ENCODE data around the gene KRCC1. TPM values are rescaled to one million over a fixed set of nuclear protein-coding genes. Genes with fewer than 3 reads are reported as not detected.
"Not testable (repeated sequence)": the region's sequence is repeated elsewhere in the genome, so short reads cannot be mapped to it uniquely, and the experiment has no call there.

The KRCC1 gene
- polyA plus RNA-seq, 1 donor: 36.2 TPM

DNA sequence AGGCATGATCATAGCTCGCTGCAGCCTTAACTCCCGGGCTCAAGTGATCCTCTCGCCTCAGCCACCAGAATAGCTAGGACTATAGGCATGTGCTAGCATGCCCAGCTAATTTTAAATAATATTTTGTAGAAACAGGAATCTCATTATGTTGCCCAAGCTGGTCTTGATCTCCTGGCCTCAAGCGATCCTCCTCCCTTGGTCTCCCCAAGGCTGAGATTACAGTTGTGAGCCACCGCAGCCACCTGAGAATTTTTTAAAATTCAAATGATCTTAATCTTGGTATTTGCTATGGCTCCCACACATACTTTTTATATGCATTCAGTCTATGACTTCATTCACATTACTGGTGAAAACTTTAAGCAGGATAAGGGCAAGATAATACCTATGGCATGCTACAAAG is 13.1 kb downstream of the KRCC1 start:
- DNase-seq (ENCODE audit: low read depth): no peak

DNA sequence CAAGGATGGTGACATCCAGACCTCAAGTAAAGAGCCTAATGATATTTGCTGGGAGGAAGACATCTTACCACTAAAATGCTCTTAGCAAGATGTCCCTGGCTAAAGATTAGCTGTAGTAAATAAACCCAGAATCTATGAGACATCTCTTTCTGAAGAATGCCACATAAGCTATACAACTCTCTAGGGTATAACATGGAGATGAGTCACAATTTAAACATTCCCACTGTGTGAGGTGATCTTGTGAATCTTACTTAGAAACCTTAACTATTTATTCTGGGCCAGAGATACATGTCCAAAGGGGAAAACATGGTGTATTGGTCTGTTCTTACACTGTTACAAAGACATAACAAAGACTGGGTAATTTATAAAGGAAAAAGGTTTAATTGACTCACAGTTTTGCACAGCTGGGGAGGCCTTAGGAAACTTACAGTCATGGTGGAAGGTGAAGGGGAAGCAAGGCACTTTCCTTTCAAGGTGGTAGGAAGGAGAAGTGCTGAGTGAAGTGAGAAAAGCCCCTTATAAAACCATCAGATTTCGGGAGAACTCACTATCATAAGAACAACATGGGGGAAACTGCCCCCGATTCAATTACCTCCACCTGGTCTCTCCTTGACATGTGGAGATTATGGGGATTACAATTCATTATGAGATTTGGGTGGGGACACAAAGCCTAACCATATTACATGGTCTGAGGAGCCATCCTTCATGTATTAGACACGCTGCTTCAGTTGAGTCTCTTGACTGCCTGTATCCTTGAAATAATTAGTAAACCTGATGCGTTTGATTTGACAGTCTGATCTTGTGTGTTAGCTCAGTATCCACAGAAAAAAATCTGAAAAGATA is 17.1 kb downstream of the KRCC1 start:
- DNase-seq (ENCODE audit: low read depth): no peak

DNA sequence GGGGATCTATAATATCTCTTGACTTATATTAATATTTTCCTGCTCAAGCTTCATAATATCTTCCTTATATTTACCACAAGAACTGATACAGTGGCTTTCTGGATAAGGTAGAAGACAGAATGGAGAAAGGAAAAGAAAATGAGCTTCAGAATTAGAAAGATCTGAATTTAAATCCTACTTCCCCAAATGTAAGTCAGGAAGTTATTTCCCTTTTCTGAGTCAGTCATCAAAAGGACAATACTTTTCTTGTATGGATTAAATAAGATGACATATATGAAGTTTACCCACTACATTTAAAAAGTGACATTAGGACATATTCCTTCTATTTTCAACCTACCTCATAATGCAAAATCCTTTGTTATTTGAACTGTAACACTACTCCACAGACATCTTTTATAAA is 19.0 kb downstream of the KRCC1 start:
- DNase-seq (ENCODE audit: low read depth): no peak

DNA sequence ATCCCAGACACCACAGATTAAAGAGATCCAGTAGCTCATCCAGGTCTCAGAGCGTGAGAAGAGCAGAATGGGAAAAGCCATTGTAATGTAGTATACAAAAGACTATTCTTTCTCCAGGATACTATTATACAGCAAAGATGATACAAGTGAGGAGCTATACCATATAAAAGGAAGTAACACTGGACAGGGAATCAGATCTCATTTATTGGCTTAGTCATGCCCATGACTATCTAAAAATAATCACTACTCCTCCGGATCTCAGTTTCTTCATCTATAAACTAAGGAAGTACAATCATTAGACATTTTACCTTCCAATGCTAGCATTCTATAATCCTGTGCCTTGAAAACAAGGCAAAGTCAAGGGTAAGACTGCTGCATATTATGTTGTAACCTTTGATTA is 19.4 kb downstream of the KRCC1 start:
- DNase-seq (ENCODE audit: low read depth): no peak

DNA sequence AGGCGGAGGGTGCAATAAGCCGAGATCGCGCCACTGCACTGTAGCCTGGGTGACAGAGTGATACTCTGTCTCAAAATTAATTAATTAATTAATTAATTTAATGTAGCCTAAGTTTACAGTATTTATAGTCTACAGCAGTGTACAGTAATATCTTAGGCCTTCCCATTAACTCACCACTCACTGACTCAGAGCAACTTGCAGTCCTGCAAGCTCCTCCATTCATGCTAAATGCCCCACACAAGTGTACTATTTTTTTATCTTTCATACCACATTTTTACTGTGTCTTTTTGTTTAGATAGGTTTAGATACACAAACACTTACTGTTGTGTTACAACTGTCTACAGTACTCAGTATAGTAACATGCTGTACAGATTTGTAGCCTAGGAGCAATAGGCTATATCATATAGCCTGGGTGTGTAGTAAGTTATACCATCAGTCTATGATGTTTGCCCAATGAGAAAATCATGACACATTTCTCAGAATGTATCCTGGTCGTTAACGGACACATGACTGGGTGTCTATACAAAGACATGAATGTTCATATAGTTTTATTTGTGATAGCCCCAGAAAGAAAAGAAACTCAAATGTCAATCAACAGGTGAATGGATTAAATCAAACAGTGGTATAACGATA is 23.4 kb downstream of the KRCC1 start:
- no peak for DNase-seq (ENCODE audit: low read depth)

DNA sequence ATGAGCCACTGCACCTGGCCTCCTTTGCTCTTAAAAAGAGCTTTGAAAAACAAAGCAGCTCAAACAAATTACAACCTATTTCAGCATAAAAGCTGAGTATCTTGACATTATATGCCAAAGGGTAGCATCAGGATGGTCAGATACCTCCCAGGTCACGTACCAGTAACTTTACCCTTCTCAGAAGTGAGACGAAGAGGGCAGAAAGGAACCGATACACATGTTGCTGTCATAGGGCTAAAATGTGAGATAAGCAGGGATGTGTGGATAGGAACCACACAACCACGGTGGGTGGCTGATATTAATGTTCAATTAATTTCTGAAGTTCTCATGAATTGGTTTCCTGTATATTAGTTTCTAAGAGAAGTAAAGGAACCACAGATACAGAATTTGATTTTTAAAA is 26.7 kb downstream of the KRCC1 start:
- DNase-seq (ENCODE audit: low read depth): no peak

DNA sequence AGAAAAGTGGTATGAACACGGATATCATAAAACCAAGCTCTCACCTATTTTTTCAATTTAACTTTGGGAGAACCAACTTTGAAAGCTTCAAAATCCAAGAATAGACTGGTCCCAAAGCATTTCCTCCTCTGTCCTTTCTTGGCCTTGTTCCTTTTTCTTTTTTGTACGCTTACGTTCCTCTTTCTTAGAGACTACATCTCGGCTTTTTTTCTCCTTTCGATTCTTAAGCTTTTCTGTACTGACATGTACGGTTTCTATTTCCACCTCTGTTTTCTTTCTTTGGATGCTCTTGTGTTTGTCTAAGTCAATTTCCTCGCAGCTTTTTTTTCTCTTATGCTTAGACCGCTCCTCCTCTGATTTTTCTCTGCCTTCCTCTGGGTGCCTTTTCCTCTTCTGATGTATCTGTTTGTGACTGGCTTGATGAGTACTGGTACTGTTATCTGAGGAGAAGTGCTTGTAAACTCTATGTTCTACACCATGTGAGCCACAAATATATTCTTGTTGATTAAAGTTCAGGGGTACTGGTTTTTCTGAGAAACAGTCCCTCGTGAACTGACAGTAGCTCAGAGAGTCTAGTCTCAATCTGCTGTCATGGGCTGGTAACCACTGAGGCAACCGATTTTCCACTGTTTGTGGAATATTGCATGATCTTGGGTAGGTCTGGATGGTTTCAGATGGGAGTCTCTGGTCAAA is 27.7 kb downstream of the KRCC1 start:
- DNase-seq (ENCODE audit: low read depth): no peak

DNA sequence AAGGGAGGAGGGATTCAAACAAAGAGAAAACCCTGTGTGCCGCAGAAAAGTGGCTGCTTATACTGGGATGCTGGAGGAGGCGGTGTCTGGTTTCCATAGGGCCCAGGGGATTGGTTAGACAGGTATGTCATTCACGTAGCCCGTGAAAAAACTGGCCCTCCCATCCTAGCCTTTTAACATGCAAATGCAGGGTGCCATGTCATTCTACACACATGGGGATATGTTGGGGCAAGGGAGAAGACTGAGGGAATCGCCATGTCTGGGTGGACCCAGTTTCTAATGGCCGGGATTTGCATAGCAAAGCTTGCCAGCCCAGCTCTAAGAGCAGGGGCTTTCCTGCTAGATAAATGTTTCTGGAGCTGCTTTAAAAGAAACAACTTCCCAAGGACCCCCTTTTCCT is 31.1 kb downstream of the KRCC1 start:
- no peak for DNase-seq (ENCODE audit: low read depth)

DNA sequence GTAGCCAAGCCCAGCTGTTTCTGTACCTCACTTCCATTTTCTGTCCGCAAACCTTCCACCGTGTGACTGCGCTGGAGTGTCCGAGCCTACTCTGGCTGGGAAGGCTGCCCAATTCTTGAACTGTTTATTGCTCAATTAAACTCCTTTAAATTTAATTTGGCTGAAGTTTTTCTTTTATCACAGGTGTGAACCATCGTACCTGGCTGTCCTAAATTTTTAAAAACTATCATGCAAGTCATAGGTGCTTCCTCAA is 33.0 kb downstream of the KRCC1 start:
- DNase-seq (ENCODE audit: low read depth): no peak

DNA sequence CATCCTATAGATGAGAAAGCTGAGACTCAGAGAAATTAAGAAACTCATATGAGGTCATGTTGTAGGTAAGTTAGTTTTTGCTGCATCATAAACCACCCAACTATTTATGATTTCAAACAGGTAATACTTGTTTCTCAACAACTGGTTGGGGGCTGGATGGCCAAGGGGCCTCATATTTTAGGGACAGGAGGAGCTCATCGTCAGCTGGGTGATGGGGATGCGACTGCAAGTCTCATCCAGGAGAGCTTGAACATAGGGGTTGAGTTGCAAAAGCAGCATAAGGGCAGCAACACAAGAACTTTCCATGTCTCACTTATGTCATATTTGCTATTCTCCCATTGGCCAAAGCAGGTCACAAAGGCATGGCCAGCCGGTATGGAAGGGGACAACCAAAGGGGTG is 35.6 kb downstream of the KRCC1 start:
- DNase-seq (ENCODE audit: low read depth): no peak

DNA sequence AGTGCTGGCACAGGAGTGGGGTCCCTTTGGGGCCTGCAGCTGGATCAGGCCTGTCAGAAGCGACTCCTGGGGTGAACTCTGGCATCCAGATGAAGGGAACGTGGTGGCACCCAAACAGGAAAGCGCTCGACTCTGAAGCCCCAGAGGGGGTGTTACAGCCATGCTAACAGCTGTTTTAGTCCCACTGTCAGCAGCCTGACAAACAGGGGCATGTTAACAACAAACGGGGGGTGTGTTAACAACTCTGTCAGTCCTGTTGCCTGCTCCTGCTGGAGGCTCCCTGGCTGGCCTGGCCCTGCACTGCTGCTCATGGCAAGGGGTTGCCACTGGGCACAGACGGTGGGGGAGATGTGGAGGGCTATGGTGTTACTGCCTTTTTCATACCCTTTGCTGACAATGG is 36.7 kb downstream of the KRCC1 start:
- no peak for DNase-seq (ENCODE audit: low read depth)

DNA sequence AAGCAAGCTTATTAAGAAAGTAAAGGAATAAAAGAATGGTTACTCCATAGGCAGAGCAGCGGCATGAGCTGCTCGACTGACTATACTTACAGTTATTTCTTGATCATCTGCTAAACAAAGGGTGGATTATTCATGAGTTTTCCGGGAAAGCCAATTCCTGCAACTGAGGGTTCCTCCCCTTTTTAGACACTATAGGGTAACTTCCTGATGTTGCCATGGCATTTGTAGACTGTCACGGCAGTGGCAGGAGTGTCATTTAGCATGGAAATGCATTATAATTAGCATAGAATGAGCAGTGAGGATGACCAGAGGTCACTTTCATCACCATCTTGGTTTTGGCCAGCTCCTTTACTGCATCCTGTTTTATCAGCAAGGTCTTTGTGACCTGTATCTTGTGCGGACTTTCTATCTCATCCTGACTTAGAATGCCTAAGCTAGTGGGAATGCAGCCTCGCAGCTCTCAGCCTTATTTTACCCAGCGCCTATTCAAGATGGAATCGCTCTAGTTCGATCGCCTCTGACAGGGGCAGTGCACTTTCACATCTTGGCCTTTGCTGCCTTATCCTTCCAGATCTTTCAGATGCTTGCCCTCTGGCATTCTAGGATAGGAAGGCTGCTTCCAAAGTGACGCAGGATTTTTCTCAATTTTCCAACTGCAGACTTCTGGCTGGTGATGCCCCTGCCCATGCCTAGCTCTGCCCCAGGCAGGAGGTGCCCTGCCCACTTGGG is 37.3 kb downstream of the KRCC1 start:
- not testable (repeated sequence) for DNase-seq (ENCODE audit: low read depth)

DNA sequence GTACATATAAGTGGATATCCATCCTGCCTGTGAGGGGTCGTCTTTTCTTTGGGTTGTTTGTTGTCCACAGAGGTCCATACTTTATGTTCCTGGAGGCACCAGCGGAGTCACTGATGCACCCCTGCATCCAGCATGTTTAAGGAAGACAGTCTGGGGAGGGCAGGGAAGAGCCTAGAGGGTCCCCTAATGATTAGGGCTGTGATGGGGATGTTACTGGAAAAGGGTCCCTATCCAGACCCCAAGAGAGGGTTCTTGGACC is 37.9 kb downstream of the KRCC1 start:
- not testable (repeated sequence) for DNase-seq (ENCODE audit: low read depth)

DNA sequence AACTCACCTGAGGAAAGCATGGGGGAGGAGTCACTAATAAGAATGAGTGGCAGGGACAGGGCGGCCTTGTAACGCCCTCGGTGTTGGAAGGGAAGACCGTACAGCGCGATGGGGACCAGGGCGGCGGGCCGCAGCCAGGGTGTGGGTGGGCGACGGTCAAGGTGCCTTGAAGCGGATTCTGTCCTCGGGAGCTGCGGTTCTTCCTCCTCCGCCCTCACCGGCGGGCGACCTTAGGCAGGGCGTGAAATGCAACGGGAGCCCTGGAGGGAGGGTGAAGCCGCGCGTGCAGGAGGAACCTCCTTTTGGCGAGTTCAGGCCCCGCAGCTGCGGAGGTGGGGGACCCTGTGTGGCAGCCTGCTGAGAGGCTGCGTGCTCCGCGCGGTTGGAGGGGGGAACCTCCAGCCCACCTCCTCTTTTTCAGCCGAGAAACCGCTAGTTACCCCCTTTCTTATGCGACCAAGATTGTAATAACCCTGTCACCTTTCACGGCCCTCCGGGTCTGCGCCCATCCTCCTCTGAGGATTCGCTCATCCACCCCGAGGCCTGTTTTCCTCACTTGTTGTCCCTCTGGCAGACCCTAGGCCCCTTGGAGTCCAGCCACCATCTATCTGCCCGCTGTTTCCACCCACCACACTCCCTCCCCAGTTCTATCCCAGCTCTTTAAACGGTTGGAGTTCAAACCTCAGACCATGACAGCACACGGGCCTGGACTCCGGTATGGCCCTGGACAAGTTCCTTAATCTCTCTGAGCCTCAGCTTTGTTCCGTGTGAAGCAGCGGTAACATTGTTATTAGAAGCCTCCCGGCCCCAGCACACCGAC is 38.4 kb downstream of the KRCC1 start:
- DNase-seq (ENCODE audit: low read depth): no peak

DNA sequence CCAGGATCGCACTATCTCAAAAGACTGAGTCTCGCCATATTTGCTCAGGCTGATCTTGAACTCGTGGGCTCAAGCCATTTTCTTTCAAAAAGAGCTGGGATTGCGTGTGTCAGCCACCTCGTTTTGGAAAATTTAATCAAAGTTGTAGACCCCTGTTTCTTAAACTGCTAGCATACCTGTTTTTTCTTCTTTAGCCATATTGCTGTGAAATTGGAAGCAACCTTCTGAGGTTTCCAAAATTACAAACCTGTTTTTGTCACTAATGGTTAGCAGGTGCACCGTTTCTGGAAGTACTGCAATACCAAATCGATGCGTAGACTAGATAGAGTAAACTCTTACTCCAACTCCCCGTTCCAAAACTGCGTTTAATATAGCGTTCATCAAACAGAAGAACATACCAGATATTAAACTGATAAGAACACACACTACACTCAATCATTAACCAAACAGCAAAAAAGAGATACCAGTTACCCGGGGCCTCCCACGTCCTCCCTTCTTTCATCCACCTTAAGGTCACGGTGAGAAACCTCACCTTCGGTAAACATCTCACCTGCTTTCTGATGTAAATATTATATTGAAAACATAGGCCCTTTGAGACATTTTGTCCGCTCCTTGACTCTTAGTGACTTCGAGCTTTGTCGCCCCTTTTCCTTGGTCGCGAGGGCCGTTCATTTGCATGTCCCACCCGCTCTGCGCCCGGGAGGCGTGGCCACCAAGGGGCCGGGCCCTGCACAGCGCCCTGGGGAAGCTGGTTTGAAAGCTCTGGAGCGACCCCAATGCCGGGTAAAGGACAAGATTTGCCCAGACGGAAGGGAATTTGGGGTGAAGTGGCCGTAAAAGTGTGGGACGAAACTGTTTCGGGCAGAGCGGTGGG is 39.3 kb downstream of the KRCC1 start, which contains the start of gene RNU2-63P:
Gene RNU2-63P, minus strand, starts transcription at position 462 of the 874 bp plus-strand sequence.
- no peak for DNase-seq (ENCODE audit: low read depth)

DNA sequence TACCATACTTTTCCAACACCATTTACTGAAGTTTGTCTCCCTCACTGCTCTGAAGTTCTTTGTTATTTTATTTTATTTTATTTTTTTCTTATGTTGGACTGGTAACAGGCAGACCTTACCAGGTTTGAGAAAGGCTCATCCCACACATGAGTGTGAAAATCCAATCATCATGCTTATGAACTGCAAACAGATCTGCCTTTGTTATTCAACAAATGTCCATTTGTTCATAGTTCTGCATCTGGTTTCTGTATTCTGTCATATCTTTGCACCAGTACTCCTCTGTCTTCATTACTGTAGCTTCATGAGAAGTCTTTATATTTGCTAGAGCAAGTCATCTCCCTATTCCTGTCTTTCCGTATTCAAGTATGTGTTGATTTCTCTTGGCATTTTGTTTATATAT is 44.6 kb downstream of the KRCC1 start:
- DNase-seq (ENCODE audit: low read depth): no peak

DNA sequence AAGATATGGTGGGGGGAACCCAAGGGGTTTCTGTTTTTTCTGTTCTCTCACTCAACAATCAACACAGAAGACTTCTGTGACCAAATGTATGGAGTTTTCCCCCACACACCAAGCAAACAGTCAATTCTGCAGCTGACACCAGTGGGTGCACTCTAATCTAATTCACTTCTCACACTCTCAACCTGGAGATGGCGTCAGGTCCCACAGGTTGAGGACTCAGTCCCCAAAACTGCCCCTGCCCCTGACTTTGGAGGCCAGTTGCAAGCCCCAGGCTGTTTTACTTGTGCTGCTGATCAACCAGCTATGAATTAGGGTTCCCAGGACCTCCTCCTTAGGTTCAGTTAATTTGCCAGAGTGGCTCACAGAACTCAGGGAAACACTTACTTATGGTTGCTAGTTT is 45.4 kb downstream of the KRCC1 start:
- DNase-seq (ENCODE audit: low read depth): no peak

DNA sequence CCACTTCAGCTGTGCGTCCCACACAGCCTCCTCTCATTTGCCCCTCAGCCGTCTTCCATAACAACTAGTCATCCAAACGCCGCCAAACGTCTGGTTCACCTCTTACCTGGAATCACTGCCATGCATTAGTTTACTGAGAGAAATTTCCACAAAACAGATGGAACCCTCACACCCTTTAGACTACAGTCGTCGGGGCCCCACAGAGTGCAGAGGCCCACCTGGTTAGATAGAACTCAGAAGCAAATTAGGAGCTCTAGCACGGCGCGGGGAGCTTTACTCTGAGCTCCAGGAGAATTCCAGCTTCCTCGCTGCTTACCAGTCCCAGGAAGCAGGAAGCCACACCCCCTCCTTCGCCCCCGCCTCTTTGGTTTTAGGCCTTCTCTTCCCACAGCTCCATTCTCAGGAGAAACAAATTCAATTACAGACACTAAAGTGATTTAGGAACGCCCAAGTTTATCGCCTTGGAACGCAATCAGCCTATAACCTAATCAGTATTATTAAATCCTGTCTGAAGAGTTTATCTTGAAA is 48.6 kb downstream of the KRCC1 start:
- DNase-seq (ENCODE audit: low read depth): no peak

DNA sequence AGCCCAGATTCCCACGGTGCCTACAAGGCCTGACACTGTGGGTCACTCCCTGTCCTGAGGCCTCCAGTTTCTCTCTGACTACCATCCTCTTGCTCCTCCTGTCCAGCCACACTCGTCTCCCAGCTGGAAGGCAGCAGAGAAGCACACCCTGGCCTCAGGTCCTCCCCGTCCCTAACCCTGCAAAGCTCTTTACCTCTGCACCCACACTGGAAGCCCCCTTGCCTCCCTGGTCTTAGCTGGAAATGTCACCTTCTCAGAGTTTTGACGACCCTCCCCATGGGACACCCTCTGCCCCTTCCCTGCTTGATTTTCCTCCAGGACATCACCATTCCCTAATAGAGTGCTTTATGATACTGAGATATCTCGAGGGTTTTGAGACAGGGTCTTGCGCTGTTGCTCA is 49.8 kb downstream of the KRCC1 start:
- no peak for DNase-seq (ENCODE audit: low read depth)

DNA sequence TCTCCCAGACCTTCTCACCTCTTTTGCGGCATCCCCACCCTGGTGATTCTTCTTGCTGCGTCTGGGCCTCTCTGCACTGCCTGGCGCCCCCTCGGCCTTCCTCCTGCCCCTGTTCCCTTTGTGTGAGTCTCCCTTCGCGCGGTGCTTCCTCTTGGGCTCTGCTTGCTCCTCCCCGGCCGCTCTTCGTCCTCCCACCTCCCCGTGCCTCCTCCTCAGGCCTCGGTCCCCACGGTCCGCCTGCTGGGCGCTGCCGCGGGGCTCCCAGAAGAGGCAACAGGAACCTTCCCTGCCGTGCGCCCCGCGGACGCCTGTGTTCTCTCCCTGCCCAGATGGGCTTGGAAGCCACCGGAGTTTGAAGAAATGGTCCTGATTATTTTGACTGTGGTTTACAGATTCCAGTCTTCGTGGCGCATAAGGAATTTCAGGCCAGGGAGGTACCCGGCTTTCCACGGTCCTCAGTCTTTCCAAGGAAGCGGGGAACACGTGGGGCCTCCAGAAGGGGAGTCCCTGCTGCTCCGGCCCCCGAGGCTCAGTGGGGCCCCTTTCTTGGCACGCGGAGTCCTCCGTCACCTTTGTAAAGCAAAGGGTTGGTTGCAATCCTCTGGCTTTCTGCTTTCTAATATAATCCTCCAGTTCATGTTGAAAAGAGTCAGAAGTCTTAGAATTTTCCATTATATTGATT is 52.4 kb downstream of the KRCC1 start:
- no peak for DNase-seq (ENCODE audit: low read depth)
